ENCODE measurements around the gene MAPKAPK2.

GRCh38 chr1:206757524-206758266, 73.0 kb downstream of the MAPKAPK2 start:
- no peak for TF ChIP-seq CTCF (IDR thresholded peaks at IDR 0.05)
- TF ChIP-seq ATF2 (CRISPR knock-in tag; IDR thresholded peaks at IDR 0.05; ENCODE audit: borderline replicate concordance, low read depth) = no peak
- TF ChIP-seq USF2 (CRISPR knock-in tag; IDR thresholded peaks at IDR 0.05) = no peak
- no peak for TF ChIP-seq TEAD4 (CRISPR knock-in tag; IDR thresholded peaks at IDR 0.05)
- no peak for TF ChIP-seq SP1 (CRISPR knock-in tag; conservative IDR thresholded peaks at IDR 0.05)
- TF ChIP-seq ZNF121 (CRISPR knock-in tag; IDR thresholded peaks at IDR 0.05) = no peak
- no peak for TF ChIP-seq SMAD4 (CRISPR knock-in tag; IDR thresholded peaks at IDR 0.05)
- no peak for TF ChIP-seq ETV6 (CRISPR knock-in tag; IDR thresholded peaks at IDR 0.05)
- TF ChIP-seq IRF1 (CRISPR knock-in tag; IDR thresholded peaks at IDR 0.05) = no peak
